Ureter (tissue), 1 donor: ENCODE data around the gene NRL. TPM values are rescaled to one million over a fixed set of nuclear protein-coding genes. Genes with fewer than 3 reads are reported as not detected.

Experiments
- DNase-seq: peaks from one replicate; pipeline ENCODE4 v3.0.0-alpha.2; 2020; ENCODE audit warnings: low spot score
- total RNA-seq: library from RNA; stranded (reverse); gene quantifications from one replicate; pipeline ENCODE4 v1.2.4, GENCODE V29; 2023
- donor health status: DM: yes; HTN: yes; CAD: no.

NRL gene
- total RNA-seq, 1 donor from 2014 or later = 3.9 TPM

GRCh38 chr14:24144451-24144850 is 29.7 kb upstream of the NRL start:
- DNase-seq = no peak

GRCh38 chr14:24143511-24143910 is 28.8 kb upstream of the NRL start:
- DNase-seq = no peak

- DNase-seq = peak; percentile 100
Measured at GRCh38 chr14:24141097-24141880, 26.5 kb upstream of the NRL start, which contains the start of gene EMC9. TSS of gene EMC9 (minus strand) at chr14:24141591. CDS start at chr14:24141304, 287 bp downstream.

- no peak for DNase-seq
Measured at GRCh38 chr14:24139272-24139934, 24.7 kb upstream of the NRL start.

GRCh38 chr14:24138396-24139271 is 23.9 kb upstream of the NRL start:
- no peak for DNase-seq

GRCh38 chr14:24137529-24138395 is 23.0 kb upstream of the NRL start:
- no peak for DNase-seq

GRCh38 chr14:24136684-24137528 is 22.2 kb upstream of the NRL start:
- no peak for DNase-seq

GRCh38 chr14:24135834-24136683 is 21.3 kb upstream of the NRL start, which contains the start of gene PSME1:
TSS of gene PSME1 (plus strand) at chr14:24136194. CDS start at chr14:24136263, 69 bp downstream.
- DNase-seq = peak; percentile 95

GRCh38 chr14:24135584-24135833 is 20.8 kb upstream of the NRL start:
- DNase-seq = no peak

GRCh38 chr14:24133735-24134134 is 19.0 kb upstream of the NRL start:
- no peak for DNase-seq

GRCh38 chr14:24132976-24133375 is 18.2 kb upstream of the NRL start:
- DNase-seq = no peak

- peak; percentile 62 for DNase-seq
Measured at GRCh38 chr14:24132061-24132685, 17.4 kb upstream of the NRL start.

- no peak for DNase-seq
Measured at GRCh38 chr14:24131549-24131966, 16.8 kb upstream of the NRL start.

GRCh38 chr14:24130717-24131548 is 16.2 kb upstream of the NRL start:
- no peak for DNase-seq

- DNase-seq = no peak
Measured at GRCh38 chr14:24130380-24130716, 15.6 kb upstream of the NRL start, which contains the start of gene FITM1. TSS of gene FITM1 (plus strand) at chr14:24130659. CDS start at chr14:24131564, 905 bp downstream.

- DNase-seq = no peak
Measured at GRCh38 chr14:24129410-24129998, 14.8 kb upstream of the NRL start.

GRCh38 chr14:24127673-24128072 is 12.9 kb upstream of the NRL start:
- DNase-seq = no peak

GRCh38 chr14:24126939-24127338 is 12.2 kb upstream of the NRL start:
- DNase-seq = no peak
